SK-N-SH treated with all-trans-retinoic acid at 6 μM for 48 hours (cell line): ENCODE measurements around the gene TNIK.

Experiments used
- ATAC-seq: fragments of 200-7000 bp; cut with Tn5 transposase; 3 replicates; pipeline ENCODE4 v1.9.1; 2020; ENCODE audit warnings: mild to moderate bottlenecking, moderate library complexity
- ARNTL ChIP-seq: fragments of 450-650 bp; formaldehyde crosslinking; IDR thresholded peaks from 2 replicates; pipeline ENCODE4 v1.5.0; 2020; ENCODE audit warnings: low read depth, mild to moderate bottlenecking, moderate library complexity, borderline replicate concordance
- BACH2 ChIP-seq: fragments of 250-450 bp; sonication (Bioruptor Pico); IDR thresholded peaks from 2 replicates; pipeline ENCODE4 v1.9.0; 2021; ENCODE audit warnings: mild to moderate bottlenecking, borderline replicate concordance
- CREB5 ChIP-seq: fragments of 250-450 bp; sonication (Bioruptor Pico); IDR thresholded peaks from 2 replicates; pipeline ENCODE4 v1.5.1; 2020; ENCODE audit warnings: low read depth, mild to moderate bottlenecking, moderate library complexity
- CSRNP3 ChIP-seq: fragments of 250-450 bp; sonication (Bioruptor Pico); IDR thresholded peaks from 2 replicates; pipeline ENCODE4 v1.5.1; 2021; ENCODE audit warnings: mild to moderate bottlenecking, moderate library complexity
- ESRRG ChIP-seq: fragments of 250-450 bp; sonication (Bioruptor Pico); IDR thresholded peaks from 2 replicates; pipeline ENCODE4 v1.6.1; 2021; ENCODE audit warnings: mild to moderate bottlenecking
- GLIS3 ChIP-seq: fragments of 250-450 bp; sonication (Bioruptor Pico); IDR thresholded peaks from 2 replicates; pipeline ENCODE4 v1.5.0; 2020; ENCODE audit warnings: mild to moderate bottlenecking, moderate library complexity
- ISL1 ChIP-seq: fragments of 250-450 bp; sonication (Bioruptor Pico); IDR thresholded peaks from 2 replicates; pipeline ENCODE4 v2.1.2; 2022; ENCODE audit warnings: mild to moderate bottlenecking, moderate library complexity
- OSR1 ChIP-seq: fragments of 250-450 bp; sonication (Bioruptor Pico); IDR thresholded peaks from 2 replicates; pipeline ENCODE4 v1.8.0; 2022; ENCODE audit warnings: moderate library complexity, mild to moderate bottlenecking, inconsistent platforms
- PATZ1 ChIP-seq: fragments of 250-450 bp; sonication (Bioruptor Pico); IDR thresholded peaks from 2 replicates; pipeline ENCODE4 v1.8.0; 2020; ENCODE audit warnings: mild to moderate bottlenecking, moderate library complexity, borderline replicate concordance
- PPARA ChIP-seq: fragments of 250-450 bp; sonication (Bioruptor Pico); IDR thresholded peaks from 2 replicates; pipeline ENCODE4 v1.5.0; 2020; ENCODE audit warnings: mild to moderate bottlenecking, borderline replicate concordance
- RARB ChIP-seq: fragments of 250-450 bp; sonication (Bioruptor Pico); IDR thresholded peaks from 2 replicates; pipeline ENCODE4 v1.8.0; 2021; ENCODE audit warnings: mild to moderate bottlenecking, moderate library complexity
- SNAI2 ChIP-seq: fragments of 250-450 bp; sonication (Bioruptor Pico); IDR thresholded peaks from 2 replicates; pipeline ENCODE4 v1.5.0; 2020; ENCODE audit warnings: mild to moderate bottlenecking, moderate library complexity
- TOX ChIP-seq: fragments of 250-450 bp; sonication (Bioruptor Pico); IDR thresholded peaks from 2 replicates; pipeline ENCODE4 v1.8.0; 2021; ENCODE audit warnings: mild to moderate bottlenecking, moderate library complexity, borderline replicate concordance
- TSHZ2 ChIP-seq: fragments of 250-450 bp; sonication (Bioruptor Pico); IDR thresholded peaks from 2 replicates; pipeline ENCODE4 v1.5.0; 2020; ENCODE audit warnings: mild to moderate bottlenecking, moderate library complexity
- ZC3H10 ChIP-seq: fragments of 250-450 bp; sonication (Bioruptor Pico); IDR thresholded peaks from 2 replicates; pipeline ENCODE4 v1.5.1; 2021; ENCODE audit warnings: mild to moderate bottlenecking, moderate library complexity
- ZFP3 ChIP-seq: fragments of 250-450 bp; sonication (Bioruptor Pico); IDR thresholded peaks from 2 replicates; pipeline ENCODE4 v1.5.0; 2020; ENCODE audit warnings: mild to moderate bottlenecking, moderate library complexity
- ZFP30 ChIP-seq: fragments of 450-650 bp; formaldehyde crosslinking; IDR thresholded peaks from 2 replicates; pipeline ENCODE4 v1.5.0; 2022; ENCODE audit warnings: mild to moderate bottlenecking, moderate library complexity
- ZNF565 ChIP-seq: fragments of 450-650 bp; formaldehyde crosslinking; conservative IDR thresholded peaks from 2 replicates; pipeline ENCODE4 v1.5.0; 2020; ENCODE audit warnings: low read depth, mild to moderate bottlenecking, moderate library complexity
- ZNF8 ChIP-seq: fragments of 450-650 bp; formaldehyde crosslinking; IDR thresholded peaks from 2 replicates; pipeline ENCODE4 v1.5.0; 2020; ENCODE audit warnings: mild to moderate bottlenecking, moderate library complexity

Gene TNIK

GRCh38 chr3:171454041-171454440, 6.2 kb downstream of the TNIK start (continued):
- TF ChIP-seq PATZ1 (CRISPR knock-in tag) (no peak), PPARA (CRISPR knock-in tag) (no peak), CSRNP3 (no peak), ARNTL (CRISPR knock-in tag) (no peak), OSR1 (CRISPR knock-in tag) (no peak)

- ATAC-seq: no peak
- TF ChIP-seq GLIS3 (CRISPR knock-in tag) (no peak), CREB5 (CRISPR knock-in tag) (no peak), SNAI2 (no peak), ZNF565 (no peak), ZFP30 (no peak), TSHZ2 (CRISPR knock-in tag) (no peak), BACH2 (CRISPR knock-in tag) (no peak), ISL1 (CRISPR knock-in tag) (no peak), CSRNP3 (no peak), OSR1 (CRISPR knock-in tag) (no peak), ZNF8 (CRISPR knock-in tag) (no peak), PATZ1 (CRISPR knock-in tag) (no peak), ZC3H10 (no peak), ESRRG (CRISPR knock-in tag) (no peak), ZFP3 (CRISPR knock-in tag) (no peak)
Measured at GRCh38 chr3:171453180-171453886, 6.9 kb downstream of the TNIK start.

- TF ChIP-seq RARB (no peak), GLIS3 (CRISPR knock-in tag) (no peak), ESRRG (CRISPR knock-in tag) (no peak), CSRNP3 (no peak), ZNF565 (no peak), TOX (CRISPR knock-in tag) (no peak), ZFP30 (no peak)
- ATAC-seq: no peak
Measured at GRCh38 chr3:171452328-171452727, 7.9 kb downstream of the TNIK start.
